22Rv1 (cell line): ENCODE measurements around the gene KIF2C.
"Not testable (repeated sequence)": the region's sequence is repeated elsewhere in the genome, so short reads cannot be mapped to it uniquely, and the experiment has no call there.

Experiments
- ZFX ChIP-seq: fragments of 450-650 bp; IDR thresholded peaks from 2 replicates; pipeline ENCODE4 v1.6.1; 2017; ENCODE audit warnings: antibody characterized with exemption, borderline replicate concordance
- TF ChIP-seq, protein P1 (sequence below): fragments of 450-650 bp; IDR thresholded peaks from 2 replicates; pipeline ENCODE4 v1.5.1; 2017; ENCODE audit warnings: mild to moderate bottlenecking

DNA sequence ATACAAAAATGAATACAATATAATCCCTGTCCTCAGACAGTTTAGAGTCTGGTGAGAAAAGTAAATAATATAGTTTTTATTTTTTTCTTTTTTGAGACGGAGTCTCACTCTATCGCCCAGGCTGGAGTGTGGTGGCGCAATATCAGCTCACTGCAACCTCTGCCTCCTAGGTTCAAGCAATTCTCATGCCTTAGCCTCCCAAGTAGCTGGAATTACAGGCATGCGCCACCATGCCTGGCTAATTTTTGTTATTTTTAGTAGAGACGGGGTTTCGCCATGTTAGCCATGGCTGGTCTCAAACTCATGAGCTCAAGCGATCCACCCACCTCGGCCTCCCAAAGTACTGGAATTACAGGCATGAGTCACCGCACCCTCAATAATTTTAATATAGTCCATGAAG lies 40.3 kb upstream of the KIF2C start:
- TF ChIP-seq, protein P1, sequence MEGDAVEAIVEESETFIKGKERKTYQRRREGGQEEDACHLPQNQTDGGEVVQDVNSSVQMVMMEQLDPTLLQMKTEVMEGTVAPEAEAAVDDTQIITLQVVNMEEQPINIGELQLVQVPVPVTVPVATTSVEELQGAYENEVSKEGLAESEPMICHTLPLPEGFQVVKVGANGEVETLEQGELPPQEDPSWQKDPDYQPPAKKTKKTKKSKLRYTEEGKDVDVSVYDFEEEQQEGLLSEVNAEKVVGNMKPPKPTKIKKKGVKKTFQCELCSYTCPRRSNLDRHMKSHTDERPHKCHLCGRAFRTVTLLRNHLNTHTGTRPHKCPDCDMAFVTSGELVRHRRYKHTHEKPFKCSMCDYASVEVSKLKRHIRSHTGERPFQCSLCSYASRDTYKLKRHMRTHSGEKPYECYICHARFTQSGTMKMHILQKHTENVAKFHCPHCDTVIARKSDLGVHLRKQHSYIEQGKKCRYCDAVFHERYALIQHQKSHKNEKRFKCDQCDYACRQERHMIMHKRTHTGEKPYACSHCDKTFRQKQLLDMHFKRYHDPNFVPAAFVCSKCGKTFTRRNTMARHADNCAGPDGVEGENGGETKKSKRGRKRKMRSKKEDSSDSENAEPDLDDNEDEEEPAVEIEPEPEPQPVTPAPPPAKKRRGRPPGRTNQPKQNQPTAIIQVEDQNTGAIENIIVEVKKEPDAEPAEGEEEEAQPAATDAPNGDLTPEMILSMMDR, result not testable (repeated sequence)
- not testable (repeated sequence) for TF ChIP-seq ZFX
